Measurements from ENCODE around the gene CLDN16.

CLDN16 gene

DNA sequence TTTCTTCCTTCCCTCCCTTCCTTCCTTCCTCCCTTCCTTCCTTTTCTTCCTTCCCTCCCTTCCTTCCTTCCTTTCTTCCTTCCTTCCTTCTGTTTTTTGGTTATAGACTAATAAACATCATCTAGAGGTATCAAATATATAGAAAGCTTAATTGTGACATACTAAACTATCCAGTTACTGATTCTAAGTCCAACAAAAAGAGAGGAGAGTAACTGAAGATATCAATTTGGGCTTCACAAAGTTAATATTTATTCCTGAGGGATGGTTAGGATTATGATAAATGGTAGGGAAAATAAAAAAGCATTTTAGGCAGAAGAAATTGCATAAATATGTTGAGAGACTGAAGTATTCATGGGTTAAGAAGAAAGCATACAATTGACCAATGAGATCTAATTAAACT lies 7.8 kb upstream of the CLDN16 start:
- H3K79me2 ChIP-seq (ENCODE audit: insufficient read depth, low read length): no peaks in the 10 kb centered on the region

DNA sequence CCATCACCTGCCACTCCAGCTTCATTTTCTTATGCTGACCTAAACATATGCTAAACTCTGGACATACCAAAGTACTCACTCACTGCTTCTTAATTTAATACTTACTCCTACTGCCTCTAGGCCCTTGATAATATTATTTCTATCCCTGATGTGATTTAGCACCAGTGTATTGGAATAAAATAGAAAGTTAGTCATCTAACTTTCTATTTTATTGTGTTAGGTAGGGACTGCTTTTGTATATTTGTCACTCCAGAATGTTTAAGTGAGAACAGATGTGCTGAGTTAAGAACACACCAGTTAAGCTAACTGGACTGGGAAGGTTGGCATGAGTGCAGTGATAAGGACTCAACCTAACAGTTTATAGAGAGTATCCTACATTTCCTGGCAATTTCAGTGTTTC lies 6.5 kb upstream of the CLDN16 start:
- Histone ChIP-seq H3K36me3 (ENCODE audit: insufficient read depth, low read length) (no peaks in the 10 kb centered on the region), H3K4me2 (ENCODE audit: low read length) (no peak overlapping the region), H3K27ac (ENCODE audit: low read depth, low read length, poor library complexity, severe bottlenecking) (no peak overlapping the region), H3K9ac (ENCODE audit: low read length) (no peak overlapping the region), H3K27me3 (ENCODE audit: insufficient read depth, low read length) (no peaks in the 10 kb centered on the region), H3K4me3 (ENCODE audit: low read depth, low read length, poor library complexity, severe bottlenecking) (no peak overlapping the region), H3K9me3 (ENCODE audit: low read length) (no peaks in the 10 kb centered on the region), H2AFZ (ENCODE audit: low read length) (no peak overlapping the region), H3K79me2 (ENCODE audit: insufficient read depth, low read length) (no peaks in the 10 kb centered on the region), H4K20me1 (ENCODE audit: insufficient read depth, low read length) (no peaks in the 10 kb centered on the region), H3K9me2 (ENCODE audit: low read depth, low read length) (no peaks in the 10 kb centered on the region), H3F3A (ENCODE audit: insufficient read depth, low read length) (no peaks in the 10 kb centered on the region), H3K4me1 (ENCODE audit: insufficient read depth, low read length, severe bottlenecking) (no peaks in the 10 kb centered on the region)
- TF ChIP-seq EZH2 (IDR thresholded peaks at IDR 0.05; ENCODE audit: borderline replicate concordance, low read length): no peak
- TF ChIP-seq, protein P1, sequence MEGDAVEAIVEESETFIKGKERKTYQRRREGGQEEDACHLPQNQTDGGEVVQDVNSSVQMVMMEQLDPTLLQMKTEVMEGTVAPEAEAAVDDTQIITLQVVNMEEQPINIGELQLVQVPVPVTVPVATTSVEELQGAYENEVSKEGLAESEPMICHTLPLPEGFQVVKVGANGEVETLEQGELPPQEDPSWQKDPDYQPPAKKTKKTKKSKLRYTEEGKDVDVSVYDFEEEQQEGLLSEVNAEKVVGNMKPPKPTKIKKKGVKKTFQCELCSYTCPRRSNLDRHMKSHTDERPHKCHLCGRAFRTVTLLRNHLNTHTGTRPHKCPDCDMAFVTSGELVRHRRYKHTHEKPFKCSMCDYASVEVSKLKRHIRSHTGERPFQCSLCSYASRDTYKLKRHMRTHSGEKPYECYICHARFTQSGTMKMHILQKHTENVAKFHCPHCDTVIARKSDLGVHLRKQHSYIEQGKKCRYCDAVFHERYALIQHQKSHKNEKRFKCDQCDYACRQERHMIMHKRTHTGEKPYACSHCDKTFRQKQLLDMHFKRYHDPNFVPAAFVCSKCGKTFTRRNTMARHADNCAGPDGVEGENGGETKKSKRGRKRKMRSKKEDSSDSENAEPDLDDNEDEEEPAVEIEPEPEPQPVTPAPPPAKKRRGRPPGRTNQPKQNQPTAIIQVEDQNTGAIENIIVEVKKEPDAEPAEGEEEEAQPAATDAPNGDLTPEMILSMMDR (IDR thresholded peaks at IDR 0.05; ENCODE audit: low read length): no peak

More for the DNA sequence above, 7.8 kb upstream of the CLDN16 start:
- no peak overlapping the region for H2AFZ ChIP-seq (ENCODE audit: low read length)
- no peak overlapping the region for H3K4me2 ChIP-seq (ENCODE audit: low read length)
- H3K9ac ChIP-seq (ENCODE audit: low read length): no peak overlapping the region
- no peaks in the 10 kb centered on the region for H3K9me3 ChIP-seq (ENCODE audit: low read length)
- no peak overlapping the region for H3K4me3 ChIP-seq (ENCODE audit: low read depth, low read length, poor library complexity, severe bottlenecking)
- no peaks in the 10 kb centered on the region for H4K20me1 ChIP-seq (ENCODE audit: insufficient read depth, low read length)
- no peaks in the 10 kb centered on the region for H3K9me2 ChIP-seq (ENCODE audit: low read depth, low read length)
- H3F3A ChIP-seq (ENCODE audit: insufficient read depth, low read length): no peaks in the 10 kb centered on the region
- TF ChIP-seq, protein P1 (IDR thresholded peaks at IDR 0.05; ENCODE audit: low read length): no peak
- no peak for TF ChIP-seq EZH2 (IDR thresholded peaks at IDR 0.05; ENCODE audit: borderline replicate concordance, low read length)
- H3K27me3 ChIP-seq (ENCODE audit: insufficient read depth, low read length): no peaks in the 10 kb centered on the region
- no peak overlapping the region for H3K27ac ChIP-seq (ENCODE audit: low read depth, low read length, poor library complexity, severe bottlenecking)
- H3K4me1 ChIP-seq (ENCODE audit: insufficient read depth, low read length, severe bottlenecking): no peaks in the 10 kb centered on the region
- H3K36me3 ChIP-seq (ENCODE audit: insufficient read depth, low read length): no peaks in the 10 kb centered on the region

DNA sequence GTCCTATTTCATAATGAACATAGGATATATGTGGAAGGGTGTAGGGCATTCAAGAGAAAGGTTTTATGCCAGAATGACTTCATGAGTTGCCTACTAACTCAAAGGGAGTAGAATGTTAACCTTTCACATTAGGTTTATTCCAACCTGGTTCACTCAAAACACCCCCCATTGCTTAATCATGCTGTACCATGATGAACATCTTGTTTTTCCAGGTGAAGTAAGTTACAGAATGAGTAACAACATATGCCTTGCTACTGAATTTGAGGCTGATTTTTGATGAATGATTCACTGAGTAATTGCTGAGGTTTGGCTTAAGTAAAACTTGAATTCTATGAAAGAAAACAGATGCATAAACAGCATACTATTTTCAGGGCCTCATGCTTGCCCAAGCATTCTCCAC lies 5.9 kb upstream of the CLDN16 start:
- no peaks in the 10 kb centered on the region for H3K9me3 ChIP-seq (ENCODE audit: low read length)
- no peak for TF ChIP-seq EZH2 (IDR thresholded peaks at IDR 0.05; ENCODE audit: borderline replicate concordance, low read length)
- TF ChIP-seq, protein P1 (IDR thresholded peaks at IDR 0.05; ENCODE audit: low read length): no peak
- no peaks in the 10 kb centered on the region for H4K20me1 ChIP-seq (ENCODE audit: insufficient read depth, low read length)
- no peaks in the 10 kb centered on the region for H3K9me2 ChIP-seq (ENCODE audit: low read depth, low read length)
- no peak overlapping the region for H3K4me2 ChIP-seq (ENCODE audit: low read length)
- no peaks in the 10 kb centered on the region for H3F3A ChIP-seq (ENCODE audit: insufficient read depth, low read length)
- H2AFZ ChIP-seq (ENCODE audit: low read length): no peak overlapping the region
- no peak overlapping the region for H3K4me3 ChIP-seq (ENCODE audit: low read depth, low read length, poor library complexity, severe bottlenecking)
- H3K36me3 ChIP-seq (ENCODE audit: insufficient read depth, low read length): no peaks in the 10 kb centered on the region
- H3K4me1 ChIP-seq (ENCODE audit: insufficient read depth, low read length, severe bottlenecking): no peaks in the 10 kb centered on the region
- H3K9ac ChIP-seq (ENCODE audit: low read length): no peak overlapping the region
- H3K79me2 ChIP-seq (ENCODE audit: insufficient read depth, low read length): no peaks in the 10 kb centered on the region
- no peaks in the 10 kb centered on the region for H3K27me3 ChIP-seq (ENCODE audit: insufficient read depth, low read length)
- no peak overlapping the region for H3K27ac ChIP-seq (ENCODE audit: low read depth, low read length, poor library complexity, severe bottlenecking)
